Thyroid gland (tissue), 4 donors: ENCODE data around the gene CRTC3. TPM values are rescaled to one million over a fixed set of nuclear protein-coding genes. Genes with fewer than 3 reads are reported as not detected.

Experiments used
- DNase-seq, 2 donors: peaks; one replicate each; pipeline ENCODE4 v3.0.0-alpha.2; 2019
- H3K27ac ChIP-seq, 3 donors: fragments of 200-600 bp; sonication (generic); 1 replicate in 2 of 3; 2 replicates in 1 of 3; pipeline ENCODE4 v1.5.1; 2016 to 2019; ENCODE audit warnings: mild to moderate bottlenecking in 1 of 3, moderate library complexity in 1 of 3
- H3K27me3 ChIP-seq: fragments of 200-600 bp; sonication (generic); one replicate; pipeline ENCODE4 v1.5.1; 2019
- H3K36me3 ChIP-seq, 2 donors: fragments of 200-600 bp; sonication (generic); one replicate each; pipeline ENCODE4 v1.5.1; 2016 to 2019
- H3K4me1 ChIP-seq, 2 donors: fragments of 200-600 bp; sonication (generic); one replicate each; pipeline ENCODE4 v1.5.1; 2017 to 2019
- H3K4me3 ChIP-seq, 3 donors: fragments of 200-600 bp; sonication (generic); replicated peaks in 1 of 3; 1 replicate in 2 of 3; 2 replicates in 1 of 3; pipeline ENCODE4 v1.5.1; 2016; ENCODE audit warnings: mild to moderate bottlenecking in 1 of 3
- H3K9me3 ChIP-seq: fragments of 200-600 bp; sonication (generic); one replicate; pipeline ENCODE4 v1.5.1; 2017
- POLR2A ChIP-seq, 2 donors: fragments of 450-650 bp; IDR thresholded peaks; one replicate each; pipeline ENCODE4 v1.6.1; 2017; ENCODE audit warnings: antibody characterized with exemption in 2 of 2, mild to moderate bottlenecking in 2 of 2, moderate library complexity in 1 of 2
- WGBS, 2 donors: methylation state at CpG; one replicate each; pipeline ENCODE4 v1.1.5; 2017; 5-methylcytosine and 5-hydroxymethylcytosine counted together
- intact Hi-C: fragments of 100-400 bp; cut with DNase I; formaldehyde crosslinking; loops from one replicate; pipeline ENCODE4 v1.15.1; 2023
- total RNA-seq, 4 donors: library from RNA; depleted of rRNA; stranded (reverse); fragments of >200 nt; gene quantifications; one replicate each; pipeline ENCODE4 v1.2.3, GENCODE V29; 2016
- TF ChIP-seq, protein P1 (sequence below), 6 experiments: fragments of 200-600 bp in 3 of 6; fragments of 450-650 bp in 3 of 6; sonication (generic) in 3 of 6; IDR thresholded peaks; one replicate each; pipeline ENCODE4 v1.5.1; 2016 to 2019; ENCODE audit warnings: antibody characterized with exemption in 6 of 6, mild to moderate bottlenecking in 2 of 6, inconsistent platforms in 1 of 6, moderate library complexity in 1 of 6

Gene CRTC3
- total RNA-seq, 4 donors from 2014 or later: 49.4 to 76.0 (median 62.6) TPM

DNA sequence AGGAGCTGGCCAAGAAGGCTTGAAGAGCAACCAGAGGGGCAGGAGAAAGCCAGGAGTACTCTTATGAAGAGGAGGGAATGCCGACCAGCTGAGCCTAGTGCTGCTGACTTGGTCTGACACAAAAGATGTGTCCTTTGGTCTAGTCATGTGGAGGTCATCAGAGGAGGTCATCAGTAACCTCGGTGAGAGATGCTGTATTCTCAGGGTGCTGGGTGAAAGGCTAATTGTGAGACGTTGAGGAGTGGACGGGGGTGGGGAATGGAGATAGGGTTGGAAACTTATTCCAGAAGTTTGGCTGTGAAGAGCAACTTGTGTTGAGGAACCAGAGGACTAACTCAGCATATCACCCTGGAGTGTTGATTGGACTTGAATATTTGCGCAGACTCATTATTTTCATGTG, 5.5 kb downstream of the CRTC3 start:
- WGBS, 2 donors: 72 to 76% methylated on average over 5 of the region's 5 CpGs
- H3K9me3 ChIP-seq: no peaks in the 10 kb centered on the region
- no peak overlapping the region for H3K4me3 ChIP-seq
- TF ChIP-seq, protein P1, sequence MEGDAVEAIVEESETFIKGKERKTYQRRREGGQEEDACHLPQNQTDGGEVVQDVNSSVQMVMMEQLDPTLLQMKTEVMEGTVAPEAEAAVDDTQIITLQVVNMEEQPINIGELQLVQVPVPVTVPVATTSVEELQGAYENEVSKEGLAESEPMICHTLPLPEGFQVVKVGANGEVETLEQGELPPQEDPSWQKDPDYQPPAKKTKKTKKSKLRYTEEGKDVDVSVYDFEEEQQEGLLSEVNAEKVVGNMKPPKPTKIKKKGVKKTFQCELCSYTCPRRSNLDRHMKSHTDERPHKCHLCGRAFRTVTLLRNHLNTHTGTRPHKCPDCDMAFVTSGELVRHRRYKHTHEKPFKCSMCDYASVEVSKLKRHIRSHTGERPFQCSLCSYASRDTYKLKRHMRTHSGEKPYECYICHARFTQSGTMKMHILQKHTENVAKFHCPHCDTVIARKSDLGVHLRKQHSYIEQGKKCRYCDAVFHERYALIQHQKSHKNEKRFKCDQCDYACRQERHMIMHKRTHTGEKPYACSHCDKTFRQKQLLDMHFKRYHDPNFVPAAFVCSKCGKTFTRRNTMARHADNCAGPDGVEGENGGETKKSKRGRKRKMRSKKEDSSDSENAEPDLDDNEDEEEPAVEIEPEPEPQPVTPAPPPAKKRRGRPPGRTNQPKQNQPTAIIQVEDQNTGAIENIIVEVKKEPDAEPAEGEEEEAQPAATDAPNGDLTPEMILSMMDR (IDR thresholded peaks at IDR 0.05): no peak
- TF ChIP-seq POLR2A (IDR thresholded peaks at IDR 0.05): no peak
- H3K27me3 ChIP-seq: no peaks in the 10 kb centered on the region
- no peaks in the 10 kb centered on the region for H3K36me3 ChIP-seq
- intact Hi-C loops: loop anchor here (10.0 kb wide), 1 partner anchor 80 kb away; no protein-coding TSS in a partner anchor
- DNase-seq: no peak
- H3K4me1 ChIP-seq: peaks cover 24 to 46% of the 10 kb centered on the region in 2 donors
- H3K27ac ChIP-seq: no peak overlapping the region

GRCh38 chr15:90539789-90540188, 10.1 kb downstream of the CRTC3 start:
- H3K27ac ChIP-seq: no peak overlapping the region
- 86 to 89% methylated on average over 10 of the region's 10 CpGs for WGBS, 2 donors
- H3K4me1 ChIP-seq: peaks cover 14 to 28% of the 10 kb centered on the region in 2 donors
- H3K36me3 ChIP-seq: no peaks in the 10 kb centered on the region
- intact Hi-C loops: loop anchor here (10.0 kb wide), 1 partner anchor 75 kb away; no protein-coding TSS in a partner anchor
- no peak overlapping the region for H3K4me3 ChIP-seq
- TF ChIP-seq POLR2A (IDR thresholded peaks at IDR 0.05): no peak
- TF ChIP-seq, protein P1 (IDR thresholded peaks at IDR 0.05): no peak
- H3K9me3 ChIP-seq: no peaks in the 10 kb centered on the region
- H3K27me3 ChIP-seq: no peaks in the 10 kb centered on the region
- DNase-seq: no peak

DNA sequence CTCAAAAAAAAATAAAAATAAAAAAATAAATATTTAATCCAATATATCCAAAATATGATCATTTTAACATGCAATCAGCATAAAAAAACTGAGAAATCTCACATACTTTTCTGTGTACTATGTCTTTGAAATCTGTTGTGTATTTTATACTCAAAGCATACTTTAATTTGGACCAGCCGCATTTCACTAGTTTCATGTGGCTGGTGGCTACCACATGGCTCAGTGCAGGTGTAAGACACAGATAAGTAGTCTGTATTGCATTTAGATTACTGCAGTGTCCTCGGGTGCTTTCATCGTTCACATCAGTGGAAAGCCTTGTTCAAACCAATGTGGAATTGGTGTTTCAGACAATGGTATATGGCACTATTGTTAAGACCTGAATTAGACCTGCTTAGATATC, 11.0 kb downstream of the CRTC3 start:
- no peak for TF ChIP-seq POLR2A (IDR thresholded peaks at IDR 0.05)
- TF ChIP-seq, protein P1 (IDR thresholded peaks at IDR 0.05): no peak
- Histone ChIP-seq H3K36me3 (no peaks in the 10 kb centered on the region), H3K9me3 (no peaks in the 10 kb centered on the region), H3K27me3 (no peaks in the 10 kb centered on the region), H3K4me1 (peaks cover 10 to 20% of the 10 kb centered on the region in 2 donors), H3K27ac (no peak overlapping the region), H3K4me3 (no peak overlapping the region)
- intact Hi-C loops: no loop called here
- WGBS, 2 donors: 76 to 87% methylated on average over 3 of the region's 3 CpGs
- no peak for DNase-seq

DNA sequence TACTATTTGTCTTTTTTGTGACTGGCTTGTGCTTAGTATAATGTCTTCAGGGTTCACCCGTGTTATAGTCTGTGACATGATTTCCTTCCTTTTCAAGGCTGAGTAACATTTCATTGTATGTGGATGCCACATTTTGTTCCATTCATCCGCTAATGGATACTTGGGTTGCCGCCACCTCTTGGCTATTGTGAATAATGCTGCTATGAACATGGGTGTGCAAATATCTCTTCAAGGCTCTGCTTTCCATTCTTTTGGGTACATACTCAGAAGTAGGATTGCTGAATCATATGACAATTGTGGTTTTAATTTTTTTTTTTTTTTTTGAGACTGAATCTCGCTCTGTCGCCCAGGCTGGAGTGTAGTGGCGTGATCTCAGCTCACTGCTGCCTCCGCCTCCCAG, 15.4 kb downstream of the CRTC3 start:
- peaks cover 0 to 3% of the 10 kb centered on the region in 2 donors for H3K4me1 ChIP-seq
- no peaks in the 10 kb centered on the region for H3K9me3 ChIP-seq
- no peak for DNase-seq
- H3K27me3 ChIP-seq: no peaks in the 10 kb centered on the region
- H3K4me3 ChIP-seq: no peak overlapping the region
- intact Hi-C loops: no loop called here
- TF ChIP-seq, protein P1 (IDR thresholded peaks at IDR 0.05): no peak
- TF ChIP-seq POLR2A (IDR thresholded peaks at IDR 0.05): no peak
- 93 to 96% methylated on average over 7 of the region's 7 CpGs for WGBS, 2 donors
- no peaks in the 10 kb centered on the region for H3K36me3 ChIP-seq
- no peak overlapping the region for H3K27ac ChIP-seq

DNA sequence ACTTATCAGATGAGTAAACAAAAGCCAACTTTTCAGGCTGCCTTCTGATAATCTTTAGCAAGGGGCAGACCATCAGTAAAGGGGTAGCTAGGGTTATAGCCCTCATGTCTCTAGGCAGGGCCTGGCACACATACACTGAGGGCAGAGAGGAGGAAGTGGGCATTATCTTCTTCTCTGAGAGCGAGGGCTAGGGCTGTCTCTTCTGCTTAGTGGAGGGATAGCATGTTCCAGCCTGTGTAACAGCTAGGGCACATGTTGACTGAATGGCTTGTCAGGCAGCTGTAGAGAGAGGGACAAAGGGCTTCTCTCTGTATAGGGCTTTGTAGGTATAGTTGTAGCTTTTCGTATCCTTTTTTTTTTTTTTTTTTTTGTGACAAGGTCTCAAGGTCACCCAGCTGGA, 17.8 kb downstream of the CRTC3 start:
- TF ChIP-seq, protein P1 (IDR thresholded peaks at IDR 0.05): no peak
- no peak for TF ChIP-seq POLR2A (IDR thresholded peaks at IDR 0.05)
- Histone ChIP-seq H3K36me3 (no peaks in the 10 kb centered on the region), H3K4me3 (no peak overlapping the region), H3K4me1 (peaks cover 2 to 8% of the 10 kb centered on the region in 2 donors), H3K9me3 (no peaks in the 10 kb centered on the region), H3K27me3 (no peaks in the 10 kb centered on the region), H3K27ac (no peak overlapping the region)
- DNase-seq: no peak
- intact Hi-C loops: no loop called here
- WGBS, 2 donors: 90 to 97% methylated on average over 2 of the region's 2 CpGs
